CD14-positive monocyte (primary cell): Measurements from ENCODE around the gene YIPF6. TPM values are rescaled to one million over a fixed set of nuclear protein-coding genes. Genes with fewer than 3 reads are reported as not detected.

Experiments
- DNase-seq, 3 donors: peaks; one replicate each; pipeline ENCODE4 v3.0.0-alpha.2; 2011 to 2022
- H2AFZ ChIP-seq: 2 replicates; pipeline ENCODE4 v1.6.0; 2012; ENCODE audit warnings: mild to moderate bottlenecking, low read depth, low read length, inconsistent platforms; ENCODE audit not compliant: insufficient read depth, poor library complexity, severe bottlenecking
- H3K27ac ChIP-seq, 2 donors: 1 replicate in 1 of 2; 2 replicates in 1 of 2; pipeline ENCODE4 v1.5.1; 2012 to 2013; ENCODE audit warnings: low read length in 2 of 2, control low read depth in 1 of 2, inconsistent platforms in 1 of 2, low read depth in 1 of 2, mild to moderate bottlenecking in 1 of 2
- H3K27me3 ChIP-seq, 2 donors: one replicate each; pipeline versions ENCODE4 v1.6.0 to v1.6.1; 2011 to 2013; ENCODE audit warnings: low read length in 2 of 2; ENCODE audit not compliant: control insufficient read depth in 2 of 2, insufficient read depth in 2 of 2
- H3K36me3 ChIP-seq, 2 donors: replicated peaks in 1 of 2; 1 replicate in 1 of 2; 2 replicates in 1 of 2; pipeline versions ENCODE4 v1.5.1 to v1.6.1; 2012 to 2013; ENCODE audit warnings: low read length in 2 of 2, control low read depth in 1 of 2, inconsistent platforms in 1 of 2, mild to moderate bottlenecking in 1 of 2; ENCODE audit not compliant: insufficient read depth in 2 of 2, control insufficient read depth in 1 of 2
- H3K4me1 ChIP-seq, 2 donors: 1 replicate in 1 of 2; 2 replicates in 1 of 2; pipeline versions ENCODE4 v1.5.1 to v1.6.1; 2012 to 2013; ENCODE audit warnings: low read length in 2 of 2, control low read depth in 1 of 2, inconsistent platforms in 1 of 2, mild to moderate bottlenecking in 1 of 2, moderate library complexity in 1 of 2; ENCODE audit not compliant: insufficient read depth in 2 of 2, control insufficient read depth in 1 of 2
- H3K4me2 ChIP-seq: replicated peaks from 2 replicates; pipeline ENCODE3; 2012; ENCODE audit warnings: low read length, moderate library complexity, mild to moderate bottlenecking; ENCODE audit not compliant: poor library complexity, severe bottlenecking; ENCODE audit errors: extremely low read depth
- H3K4me3 ChIP-seq, 3 experiments: fragments of 200-600 bp in 1 of 3; sonication (generic) in 1 of 3; replicated peaks in 1 of 3; 1 replicate in 2 of 3; 2 replicates in 1 of 3; pipeline ENCODE4 v1.5.1; 2011 to 2013; ENCODE audit warnings: low read length in 3 of 3, mild to moderate bottlenecking in 3 of 3, control low read depth in 2 of 3, low read depth in 2 of 3, inconsistent platforms in 1 of 3, moderate library complexity in 1 of 3
- H3K79me2 ChIP-seq: 2 replicates; pipeline ENCODE4 v1.6.0; 2012; ENCODE audit warnings: mild to moderate bottlenecking, control low read depth, inconsistent platforms, low read length, moderate library complexity; ENCODE audit not compliant: insufficient read depth
- H3K9ac ChIP-seq: 2 replicates; pipeline ENCODE4 v1.6.0; 2017; ENCODE audit warnings: low read length, mild to moderate bottlenecking; ENCODE audit not compliant: insufficient read depth, poor library complexity, severe bottlenecking
- H3K9me3 ChIP-seq, 2 donors: replicated peaks in 1 of 2; 1 replicate in 1 of 2; 2 replicates in 1 of 2; pipeline versions ENCODE4 v1.5.1 to v1.6.1; 2012 to 2013; ENCODE audit warnings: low read length in 2 of 2, control low read depth in 1 of 2; ENCODE audit not compliant: control insufficient read depth in 1 of 2, insufficient read depth in 1 of 2
- H4K20me1 ChIP-seq: 2 replicates; pipeline ENCODE4 v1.6.0; 2012; ENCODE audit warnings: mild to moderate bottlenecking, low read length, control low read depth, moderate library complexity; ENCODE audit not compliant: insufficient read depth
- H3K27ac Mint-ChIP-seq, 7 donors: one replicate each; pipeline ENCODE4 v1.8.0; 2020; ENCODE audit warnings: mild to moderate bottlenecking in 7 of 7, mixed read lengths in 7 of 7, moderate library complexity in 6 of 7, inconsistent platforms in 2 of 7
- H3K27me3 Mint-ChIP-seq, 3 donors: one replicate each; pipeline ENCODE4 v1.8.0; 2021 to 2022; ENCODE audit warnings: low read depth in 3 of 3, mild to moderate bottlenecking in 3 of 3, mixed read lengths in 3 of 3, moderate library complexity in 3 of 3, inconsistent platforms in 1 of 3
- H3K36me3 Mint-ChIP-seq, 2 donors: one replicate each; pipeline ENCODE4 v1.8.0; 2020; ENCODE audit warnings: mixed read lengths in 2 of 2, inconsistent platforms in 1 of 2, mild to moderate bottlenecking in 1 of 2
- H3K4me1 Mint-ChIP-seq: one replicate; pipeline ENCODE4 v1.8.0; 2020; ENCODE audit warnings: mild to moderate bottlenecking, mixed read lengths
- H3K4me3 Mint-ChIP-seq, 2 donors: one replicate each; pipeline ENCODE4 v1.8.0; 2020; ENCODE audit warnings: mild to moderate bottlenecking in 2 of 2, mixed read lengths in 2 of 2, moderate library complexity in 1 of 2
- H3K9me3 Mint-ChIP-seq, 7 donors: one replicate each; pipeline ENCODE4 v1.8.0; 2020 to 2022; ENCODE audit warnings: mixed read lengths in 7 of 7, mild to moderate bottlenecking in 6 of 7, moderate library complexity in 6 of 7, inconsistent platforms in 2 of 7
- CTCF ChIP-seq: fragments of 200-600 bp; IDR thresholded peaks from one replicate; pipeline ENCODE4 v1.8.0; 2022; ENCODE audit warnings: antibody characterized with exemption, mild to moderate bottlenecking
- WGBS: methylation state at CpG from one replicate; pipeline ENCODE4 v1.1.5; 2013; ENCODE audit warnings: missing lambda C conversion rate; ENCODE audit not compliant: insufficient coverage; 5-methylcytosine and 5-hydroxymethylcytosine counted together
- intact Hi-C, 2 donors: fragments of 100-400 bp; cut with micrococcal nuclease; formaldehyde crosslinking; loops; one replicate each; pipeline versions ENCODE4 v1.15.0 to v1.15.1; 2023
- polyA plus RNA-seq, 3 donors: library from polyadenylated mRNA; depleted of rRNA in 1 of 3; unstranded in 2 of 3; stranded (reverse) in 1 of 3; fragments of 300-500 nt in 2 of 3; fragments of >200 nt in 1 of 3; fragmentation: Illumina TruSeq in 2 of 3; gene quantifications; 1 replicate in 2 of 3; 2 replicates in 1 of 3; pipeline ENCODE4 v1.2.3, GENCODE V29; 2012 to 2021

The YIPF6 gene
- polyA plus RNA-seq, 3 donors = 3.8 to 23.6 (median 21.0) TPM

GRCh38 chrX:68574240-68574639, 75.4 kb downstream of the YIPF6 start:
- no peak overlapping the region for H3K9ac ChIP-seq
- no peaks in the 10 kb centered on the region for H3K36me3 ChIP-seq
- Mint-ChIP-seq H3K27ac (no peak overlapping the region), H3K4me1 (peaks cover 4% of the 10 kb centered on the region), H3K27me3 (peaks cover 0 to 2% (median 1%) of the 10 kb centered on the region in 3 donors), H3K36me3 (no peaks in the 10 kb centered on the region), H3K4me3 (no peak overlapping the region), H3K9me3 (peaks cover 0 to 7% (median 0%) of the 10 kb centered on the region in 7 donors)
- intact Hi-C loops = no loop called here
- no peak overlapping the region for H3K4me3 ChIP-seq
- H3K27ac ChIP-seq = no peak overlapping the region
- WGBS = no CpG with 5 or more reads among the region's 3 CpGs
- no peak for TF ChIP-seq CTCF
- no peaks in the 10 kb centered on the region for H3K27me3 ChIP-seq
- H2AFZ ChIP-seq = no peak overlapping the region
- DNase-seq = no peak
- no peaks in the 10 kb centered on the region for H3K4me1 ChIP-seq
- H3K79me2 ChIP-seq = no peaks in the 10 kb centered on the region
- H3K4me2 ChIP-seq = no peak overlapping the region
- no peaks in the 10 kb centered on the region for H3K9me3 ChIP-seq
- H4K20me1 ChIP-seq = no peaks in the 10 kb centered on the region

- Histone ChIP-seq H3K4me1 (no peaks in the 10 kb centered on the region), H2AFZ (no peak overlapping the region), H3K36me3 (no peaks in the 10 kb centered on the region), H3K27ac (no peak overlapping the region), H3K9me3 (no peaks in the 10 kb centered on the region), H3K4me3 (no peak overlapping the region), H3K79me2 (no peaks in the 10 kb centered on the region), H3K4me2 (no peak overlapping the region), H3K27me3 (no peaks in the 10 kb centered on the region), H4K20me1 (no peaks in the 10 kb centered on the region), H3K9ac (no peak overlapping the region)
- no peaks in the 10 kb centered on the region for H3K36me3 Mint-ChIP-seq
- no peak overlapping the region for H3K27ac Mint-ChIP-seq
- peaks cover 0 to 7% (median 0%) of the 10 kb centered on the region in 7 donors for H3K9me3 Mint-ChIP-seq
- H3K27me3 Mint-ChIP-seq = peaks cover 0 to 3% (median 0%) of the 10 kb centered on the region in 3 donors
- H3K4me3 Mint-ChIP-seq = no peak overlapping the region
- 93% methylated on average over 2 of the region's 3 CpGs for WGBS
- H3K4me1 Mint-ChIP-seq = no peaks in the 10 kb centered on the region
- TF ChIP-seq CTCF = no peak
- DNase-seq = no peak
- intact Hi-C loops = no loop called here
Measured at GRCh38 chrX:68579810-68580209, 81.0 kb downstream of the YIPF6 start.
